Caki2 (cell line): ENCODE measurements around the gene CFHR2. TPM values are rescaled to one million over a fixed set of nuclear protein-coding genes. Genes with fewer than 3 reads are reported as not detected.
"Not testable (repeated sequence)": the region's sequence is repeated elsewhere in the genome, so short reads cannot be mapped to it uniquely, and the experiment has no call there.

Experiments used
- DNase-seq: peaks from one replicate; pipeline ENCODE4 v3.0.0-alpha.2; 2015; ENCODE audit warnings: low read depth
- in situ Hi-C: cut with HindIII; loops from 2 replicates; pipeline ENCODE4 v1.10.0; 2016; ENCODE audit warnings: low sequenced_read_pairs, low pct_unique_long_range_greater_than_20kb, mixed read lengths
- total RNA-seq: library from RNA; depleted of rRNA; stranded (reverse); fragments of >200 nt; shearing (Covaris generic); gene quantifications from 2 replicates; pipeline ENCODE4 v1.2.3, GENCODE V29; 2014; ENCODE audit warnings: low replicate concordance; rRNA removed

Gene CFHR2
- total RNA-seq, 1 experiment from 2014 or later = not detected

DNA sequence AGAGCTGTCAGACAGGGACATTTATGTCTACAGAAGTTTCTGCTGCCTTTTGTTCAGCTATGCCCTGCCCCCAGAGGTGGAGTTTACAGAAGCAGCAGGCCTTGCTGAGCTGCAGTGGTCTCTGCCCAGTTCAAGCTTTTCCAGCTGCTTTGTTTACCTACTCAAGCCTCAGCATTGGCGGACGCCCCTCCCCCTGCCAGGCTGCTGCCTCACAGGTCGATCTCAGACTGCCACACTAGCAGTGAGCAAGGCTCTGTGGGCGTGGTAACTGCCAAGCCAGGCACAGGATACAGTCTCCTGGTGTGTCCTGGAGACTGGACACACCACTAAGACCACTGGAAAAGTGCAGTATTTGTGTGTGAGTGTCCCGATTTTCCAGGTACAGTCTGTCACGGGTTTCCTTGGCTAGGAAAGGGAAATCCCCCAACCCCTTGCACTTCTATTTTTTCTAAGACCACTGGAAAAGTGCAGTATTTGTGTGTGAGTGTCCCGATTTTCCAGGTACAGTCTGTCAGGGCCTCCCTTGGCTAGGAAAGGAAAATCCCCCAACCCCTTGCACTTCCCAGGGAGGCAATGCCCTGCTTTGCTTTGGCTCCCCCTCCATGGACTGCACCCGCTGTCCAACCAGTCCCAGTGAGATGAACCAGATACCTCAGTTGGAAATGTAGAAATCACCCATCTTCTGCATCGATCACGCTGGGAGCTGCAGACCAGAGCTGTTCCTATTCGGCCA lies 48.5 kb downstream of the CFHR2 start:
- peak; percentile 59 for DNase-seq
- in situ Hi-C loops = not testable (repeated sequence)

GRCh38 chr1:196993916-196994315 lies 50.4 kb downstream of the CFHR2 start:
- in situ Hi-C loops = no loop called here
- no peak for DNase-seq

DNA sequence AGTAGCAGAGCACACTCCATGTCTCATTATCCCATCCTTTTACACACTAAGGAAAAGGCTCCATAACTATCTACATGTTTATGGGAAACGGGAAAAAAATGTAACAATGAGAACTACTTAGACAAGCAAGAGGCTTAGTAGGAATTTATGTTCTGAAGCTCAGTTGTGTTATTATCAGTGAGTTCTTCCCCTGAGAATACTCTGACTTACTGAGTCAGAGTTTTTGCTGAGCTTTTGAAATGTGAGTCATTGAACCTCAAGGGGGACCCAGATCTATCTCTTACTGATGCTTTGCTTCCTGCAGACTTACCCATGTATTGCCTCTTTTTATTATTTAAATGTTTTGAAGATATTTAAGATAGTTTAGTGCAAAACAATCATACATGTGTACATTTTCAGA lies 53.9 kb downstream of the CFHR2 start:
- in situ Hi-C loops = no loop called here
- DNase-seq = no peak

DNA sequence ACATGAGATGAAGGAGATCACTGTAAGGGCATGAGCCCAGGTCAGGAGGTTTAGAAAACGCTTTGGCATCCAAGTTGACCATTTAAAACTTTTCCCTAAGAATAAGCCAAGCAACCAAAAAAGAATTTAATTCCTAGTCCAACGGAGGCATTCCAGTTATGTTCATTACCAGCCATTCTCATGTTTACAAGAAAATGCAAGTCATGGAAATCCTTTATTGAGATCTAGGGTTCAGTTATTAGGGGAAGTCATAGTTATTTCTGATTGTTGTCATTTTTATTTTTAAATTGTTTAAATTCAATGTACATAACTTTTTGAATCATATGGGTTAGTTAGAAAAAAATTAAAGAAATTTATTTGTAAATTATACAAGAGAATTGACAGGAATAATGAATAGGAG lies 58.3 kb downstream of the CFHR2 start:
- DNase-seq = no peak
- in situ Hi-C loops = no loop called here

DNA sequence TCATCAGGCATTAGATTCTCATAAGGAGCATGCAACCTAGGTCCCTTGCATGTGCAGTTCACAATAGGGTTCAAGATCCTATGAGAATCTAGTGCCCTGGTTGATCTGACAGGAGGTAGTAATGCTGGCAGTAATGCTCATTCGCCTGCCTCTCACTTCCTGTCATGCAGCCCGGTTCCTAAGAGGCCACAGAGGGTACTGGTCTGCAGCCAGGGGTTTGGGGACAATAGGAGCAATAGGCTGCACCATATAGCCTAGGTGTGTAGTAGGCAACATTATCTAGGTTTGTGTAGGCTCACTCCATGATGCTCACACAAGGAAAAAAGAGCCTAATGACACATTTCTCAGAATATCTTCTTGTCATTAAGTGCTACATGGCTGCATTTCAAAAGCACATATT lies 59.6 kb downstream of the CFHR2 start:
- DNase-seq = no peak
- in situ Hi-C loops = no loop called here

- no peak for DNase-seq
- in situ Hi-C loops = no loop called here
Observed at GRCh38 chr1:197008861-197009260, 65.3 kb downstream of the CFHR2 start.

Other genes with a start within 250 kb of the CFHR2 start
- gene CFHR3, start 168.9 kb upstream of the CFHR2 start, total RNA-seq = not detected in 2 replicates
- gene CFHR1, start 124.0 kb upstream of the CFHR2 start, total RNA-seq = 1.0 TPM in 1 of 2 replicates, not detected in the other
- not detected in 2 replicates for gene CFHR4, start 55.7 kb upstream of the CFHR2 start, total RNA-seq
- not detected in 2 replicates for gene CFHR5, start 33.8 kb downstream of the CFHR2 start, total RNA-seq
- gene F13B, start 123.5 kb downstream of the CFHR2 start, total RNA-seq = not detected in 2 replicates
- gene ASPM, start 202.9 kb downstream of the CFHR2 start, total RNA-seq = 14.5 and 21.4 TPM in 2 replicates